GM18499 (cell line): ENCODE results near the gene KLRF2.
"Not testable (repeated sequence)": the region's sequence is repeated elsewhere in the genome, so short reads cannot be mapped to it uniquely, and the experiment has no call there.

ENCODE experiments used
- ATAC-seq: cut with Tn5 transposase; IDR thresholded peaks from one replicate; pipeline ENCODE4 v1.9.1; 2021; ENCODE audit warnings: moderate number of reproducible peaks; ENCODE audit not compliant: insufficient read depth, unreplicated experiment

Gene KLRF2, protein sequence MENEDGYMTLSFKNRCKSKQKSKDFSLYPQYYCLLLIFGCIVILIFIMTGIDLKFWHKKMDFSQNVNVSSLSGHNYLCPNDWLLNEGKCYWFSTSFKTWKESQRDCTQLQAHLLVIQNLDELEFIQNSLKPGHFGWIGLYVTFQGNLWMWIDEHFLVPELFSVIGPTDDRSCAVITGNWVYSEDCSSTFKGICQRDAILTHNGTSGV

DNA sequence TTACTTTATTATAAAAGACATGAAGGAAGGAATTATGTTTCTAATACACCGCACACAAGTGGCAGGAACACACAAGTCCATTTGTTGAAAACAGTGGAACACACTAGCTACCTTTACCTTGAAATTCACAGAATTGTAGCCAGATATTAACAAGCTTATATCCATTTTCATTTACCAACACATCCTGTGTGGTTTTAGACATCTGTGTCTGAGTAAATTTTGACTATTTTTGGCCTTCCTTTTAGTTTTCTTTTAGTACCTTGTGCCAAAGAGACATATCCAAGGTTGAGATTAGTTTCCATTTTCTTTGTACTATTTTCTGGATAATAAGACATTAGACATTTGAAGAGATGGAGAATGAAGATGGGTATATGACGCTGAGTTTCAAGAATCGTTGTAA lies at the start of gene KLRF2:
Gene KLRF2 (plus strand): TSS at position 244 of the 400 bp plus-strand sequence. CDS start 107 bp downstream, at position 351.
- no peak for ATAC-seq

DNA sequence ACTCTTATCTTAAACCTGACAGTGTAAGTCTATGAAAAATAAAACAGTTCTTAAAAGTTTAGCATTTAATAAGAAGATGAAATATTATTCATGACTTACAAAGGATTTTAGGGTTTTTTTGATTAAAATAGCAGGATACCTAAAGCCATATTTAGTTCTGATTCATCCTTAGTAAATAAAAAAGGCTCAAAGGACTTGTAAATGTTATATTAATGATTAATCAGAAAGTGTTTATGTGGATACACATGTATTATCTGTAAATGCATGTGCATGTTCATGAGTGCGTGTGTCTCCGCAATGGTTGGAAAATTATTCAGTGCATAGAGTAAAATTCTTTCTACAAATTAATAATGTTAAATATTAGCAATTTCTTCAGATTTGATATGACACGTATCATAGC lies 49.6 kb upstream of the KLRF2 start:
- no peak for ATAC-seq

DNA sequence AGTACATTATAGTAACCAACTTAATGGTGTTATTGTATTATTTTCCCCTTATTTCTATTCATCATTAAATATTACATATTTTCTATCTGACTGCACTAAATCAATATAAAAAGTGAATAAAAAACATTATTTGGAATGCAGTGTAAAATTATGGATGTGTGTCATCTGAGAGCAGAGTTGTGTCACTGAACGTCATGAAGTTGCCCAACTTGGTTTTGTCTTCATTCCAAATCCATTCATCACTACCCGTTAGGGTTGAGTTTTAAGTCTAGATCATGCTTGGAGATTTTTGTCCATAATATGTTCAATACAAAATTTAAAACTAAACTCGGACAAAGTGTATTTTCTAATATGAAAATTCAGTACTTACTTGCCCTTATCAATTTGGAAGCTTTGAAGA lies 37.9 kb upstream of the KLRF2 start:
- no peak for ATAC-seq

DNA sequence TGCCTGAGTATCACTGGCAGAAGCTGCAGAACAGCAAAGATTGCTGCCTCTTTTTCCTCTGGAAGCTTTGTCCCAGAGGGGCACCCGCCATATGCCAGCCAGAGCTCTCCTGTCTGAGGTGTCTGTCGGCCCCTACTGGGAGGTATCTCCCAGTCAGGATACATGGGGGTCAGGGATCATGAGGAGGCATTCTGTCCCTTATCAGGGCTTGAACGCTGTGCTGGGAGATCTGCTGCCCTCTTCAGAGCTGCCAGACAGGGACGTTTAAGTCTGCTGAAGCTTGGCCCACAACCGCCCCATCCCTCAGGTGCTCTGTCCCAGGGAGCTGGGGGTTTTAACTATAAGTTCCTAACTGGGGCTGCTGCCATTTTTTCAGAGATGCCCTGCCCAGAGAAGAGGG lies 32.4 kb upstream of the KLRF2 start:
- no peak for ATAC-seq

DNA sequence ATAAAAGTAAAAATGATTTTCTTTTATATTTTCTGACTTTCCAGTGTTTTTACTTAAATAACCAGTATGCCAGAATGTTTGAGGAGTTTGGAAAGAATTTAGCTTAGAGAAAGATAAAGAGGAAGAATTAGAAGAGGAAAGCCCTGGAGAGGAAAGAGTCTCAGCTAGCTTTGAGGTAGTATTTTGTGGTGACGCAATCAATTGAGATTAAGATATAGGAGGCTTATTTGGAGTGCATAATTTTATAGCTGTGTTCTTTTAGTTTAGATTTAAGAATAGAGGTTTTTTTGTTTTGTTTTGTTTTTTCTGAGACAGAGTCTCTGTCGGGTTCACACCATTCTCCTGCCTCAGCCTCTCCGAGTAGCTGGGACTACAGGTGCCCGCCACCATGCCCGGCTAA lies 30.2 kb upstream of the KLRF2 start:
- ATAC-seq: no peak

DNA sequence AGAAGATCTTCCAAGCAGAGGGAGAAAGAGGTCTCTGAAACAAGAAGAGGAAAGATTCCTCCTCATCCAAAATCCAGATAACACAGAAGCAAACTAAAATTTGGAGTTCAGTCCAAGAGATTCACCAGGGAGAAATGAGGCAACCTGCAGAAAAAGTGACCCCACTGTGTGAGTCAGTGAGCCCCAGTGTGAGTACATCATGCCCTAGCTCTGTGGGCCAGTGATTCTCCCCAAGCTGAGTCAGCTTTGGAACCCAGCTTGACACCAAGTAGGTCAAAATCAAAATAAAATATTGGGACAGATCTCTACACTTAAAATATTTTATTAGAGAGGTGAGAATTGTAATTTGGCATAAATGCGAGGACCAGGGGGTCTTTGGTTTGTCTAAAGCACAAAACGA lies 29.4 kb upstream of the KLRF2 start:
- ATAC-seq: no peak

DNA sequence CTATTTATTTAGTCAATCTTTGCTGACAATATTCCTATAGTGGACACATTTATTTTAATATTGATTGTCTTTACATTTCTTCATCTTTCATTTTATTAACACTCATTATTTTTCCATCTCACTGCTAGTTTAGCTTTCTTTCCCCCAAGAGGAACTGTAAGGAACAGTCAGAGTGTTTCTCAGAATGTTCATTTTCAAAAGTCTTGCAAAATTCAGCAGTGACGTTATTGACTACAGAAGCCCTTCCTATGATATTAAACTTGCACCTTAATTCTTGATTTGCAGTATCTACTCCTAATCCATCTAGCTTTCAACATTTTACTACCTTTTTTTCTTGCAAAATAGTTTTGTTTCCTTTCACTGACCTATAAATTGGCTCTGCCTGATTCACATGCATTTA lies 25.1 kb upstream of the KLRF2 start:
- ATAC-seq: no peak

DNA sequence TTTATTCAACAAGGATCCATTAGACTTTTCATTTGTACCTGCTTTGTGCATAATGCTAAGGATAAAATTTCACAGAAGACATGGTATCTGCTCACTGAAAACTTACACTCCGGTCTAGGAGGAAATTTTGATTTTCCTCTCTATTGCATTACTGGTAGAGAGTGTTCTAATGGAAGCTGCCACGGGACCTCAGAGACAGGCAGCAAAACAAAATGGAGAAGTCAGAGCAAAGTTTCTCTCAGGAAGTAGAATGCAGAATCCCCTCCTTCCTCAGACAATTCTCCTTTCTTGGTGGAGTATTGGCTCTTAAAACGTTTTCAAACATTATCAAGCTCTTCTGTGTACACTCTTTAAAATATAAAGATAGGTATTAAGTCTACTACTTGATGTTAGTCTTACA lies 24.4 kb upstream of the KLRF2 start:
- ATAC-seq: no peak

DNA sequence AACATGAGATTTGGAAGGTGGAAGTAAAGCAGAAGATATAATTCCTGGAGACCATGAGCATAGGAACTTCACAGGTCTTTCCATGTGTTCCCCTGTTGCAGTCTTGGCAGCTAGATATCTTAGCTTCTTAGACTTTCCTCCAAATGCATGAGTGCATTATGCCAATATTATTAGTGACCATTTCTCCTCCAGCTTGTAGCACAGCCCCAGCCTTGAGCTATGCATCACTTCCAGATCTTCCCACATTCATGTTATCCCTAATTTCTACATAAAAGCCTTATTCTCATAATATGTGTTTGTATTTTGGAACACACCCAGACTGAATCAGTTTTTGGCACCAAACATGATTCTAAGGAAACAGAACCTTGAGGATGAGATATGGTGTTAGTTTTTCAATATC lies 23.2 kb upstream of the KLRF2 start:
- no peak for ATAC-seq

DNA sequence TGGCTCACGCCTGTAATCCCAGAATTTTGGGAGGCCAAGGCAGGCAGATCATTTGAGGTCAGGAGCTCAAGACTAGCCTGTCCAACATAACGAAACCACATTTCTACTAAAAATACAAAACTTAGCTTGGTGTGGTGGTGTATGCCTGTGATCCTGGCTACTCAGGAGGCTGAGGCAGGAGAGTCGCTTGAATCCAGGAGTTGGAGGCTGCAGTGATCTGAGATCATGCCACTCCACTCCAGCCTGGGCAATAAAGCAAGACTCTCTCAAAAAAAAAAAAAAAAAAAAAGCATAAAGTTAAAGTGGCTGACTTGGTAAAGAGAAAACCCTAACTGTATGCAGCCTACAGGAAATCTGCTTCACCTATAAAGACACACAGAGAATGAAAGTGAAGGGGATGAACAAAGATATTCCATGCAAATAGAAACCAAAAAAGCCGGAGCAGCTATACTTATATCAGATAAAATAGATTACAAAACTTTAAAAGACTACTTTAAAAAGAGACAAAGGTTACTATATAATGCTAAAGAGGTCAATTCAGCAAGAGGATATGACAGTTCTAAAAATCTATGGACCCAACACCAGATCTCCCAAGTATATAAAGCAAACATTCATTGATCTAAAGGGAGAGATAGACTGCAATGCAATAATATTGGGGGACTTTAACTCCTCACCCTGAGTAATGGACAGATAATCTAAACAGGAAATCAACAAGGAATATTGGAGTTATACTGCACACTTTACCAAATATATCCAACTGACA lies 16.2 kb upstream of the KLRF2 start:
- ATAC-seq: no peak

DNA sequence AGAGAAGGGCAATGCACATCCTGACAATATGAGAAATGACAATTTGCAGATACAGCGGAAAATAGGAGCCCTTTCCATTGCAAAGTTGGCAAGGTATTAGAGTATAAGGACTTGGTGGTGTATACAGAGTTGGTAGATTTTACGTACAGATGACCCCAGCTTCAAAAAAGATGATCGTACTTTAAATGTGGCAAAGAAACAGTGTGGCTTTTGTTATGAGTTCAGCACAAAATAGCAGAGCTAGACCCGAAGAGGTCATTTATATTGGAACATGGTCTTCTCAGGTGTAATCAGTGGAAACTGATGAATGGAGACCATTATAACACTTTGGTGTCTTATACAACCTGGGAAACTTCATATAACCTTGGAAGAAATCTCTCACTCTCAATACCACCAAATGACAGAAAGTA lies 14.4 kb upstream of the KLRF2 start:
- no peak for ATAC-seq

DNA sequence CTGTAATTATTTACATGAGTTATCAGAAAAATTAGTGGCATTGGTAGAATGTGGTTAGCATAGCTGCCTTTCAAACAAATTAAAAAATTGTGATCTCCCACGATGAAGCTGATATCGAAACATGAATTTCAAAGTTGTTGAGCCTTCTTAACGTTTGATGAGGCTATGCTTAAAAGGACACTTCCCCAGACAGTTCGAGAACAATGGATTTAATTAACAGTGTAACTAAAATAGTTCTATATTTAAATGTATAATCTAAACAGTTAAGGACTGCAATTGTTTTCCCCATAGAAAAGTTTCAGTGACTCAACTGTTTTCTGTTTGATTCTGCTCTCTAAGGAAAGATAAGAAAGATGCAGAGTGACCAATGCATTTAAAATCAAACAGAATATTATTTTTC lies 13.8 kb upstream of the KLRF2 start:
- ATAC-seq: no peak

DNA sequence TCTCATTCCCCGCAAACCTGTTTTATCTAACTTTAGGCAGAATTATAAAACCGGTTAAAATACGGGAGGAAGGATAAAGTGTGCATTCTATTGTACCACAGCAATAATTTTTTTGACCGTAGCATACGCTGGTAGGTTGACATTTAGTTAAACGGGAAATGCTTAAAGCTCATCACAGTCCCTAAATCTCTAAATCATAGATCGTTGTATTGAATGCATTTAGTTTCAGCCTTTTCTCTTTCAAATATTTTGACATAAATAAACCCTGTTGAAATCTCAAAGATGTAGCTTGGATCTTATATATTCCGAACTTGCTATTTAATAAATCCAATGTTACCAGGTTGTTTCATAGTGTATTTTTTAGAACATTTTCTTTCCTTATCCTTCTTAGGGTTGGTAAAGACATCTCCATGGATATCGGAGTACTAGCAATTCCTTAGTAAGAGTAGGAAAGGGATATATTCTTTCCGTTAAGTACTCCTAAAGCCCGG lies 12.9 kb upstream of the KLRF2 start:
- no peak for ATAC-seq

DNA sequence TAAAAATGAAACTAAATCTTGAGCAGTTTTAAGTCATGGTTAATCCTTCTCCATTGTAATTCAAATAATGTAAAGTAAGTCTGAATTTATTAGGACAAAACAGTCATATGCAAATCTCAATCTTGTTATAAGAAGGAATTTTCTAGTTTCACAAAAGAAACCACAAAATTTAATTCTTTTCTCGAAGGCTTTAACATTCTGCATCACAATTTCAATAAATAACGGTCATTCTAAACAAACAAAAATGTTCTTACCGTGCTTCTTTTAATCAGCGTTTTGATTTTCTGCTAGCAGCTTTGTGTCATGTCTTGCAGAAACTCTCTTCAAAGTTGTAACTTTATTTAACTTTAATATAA lies 12.4 kb upstream of the KLRF2 start:
- no peak for ATAC-seq

DNA sequence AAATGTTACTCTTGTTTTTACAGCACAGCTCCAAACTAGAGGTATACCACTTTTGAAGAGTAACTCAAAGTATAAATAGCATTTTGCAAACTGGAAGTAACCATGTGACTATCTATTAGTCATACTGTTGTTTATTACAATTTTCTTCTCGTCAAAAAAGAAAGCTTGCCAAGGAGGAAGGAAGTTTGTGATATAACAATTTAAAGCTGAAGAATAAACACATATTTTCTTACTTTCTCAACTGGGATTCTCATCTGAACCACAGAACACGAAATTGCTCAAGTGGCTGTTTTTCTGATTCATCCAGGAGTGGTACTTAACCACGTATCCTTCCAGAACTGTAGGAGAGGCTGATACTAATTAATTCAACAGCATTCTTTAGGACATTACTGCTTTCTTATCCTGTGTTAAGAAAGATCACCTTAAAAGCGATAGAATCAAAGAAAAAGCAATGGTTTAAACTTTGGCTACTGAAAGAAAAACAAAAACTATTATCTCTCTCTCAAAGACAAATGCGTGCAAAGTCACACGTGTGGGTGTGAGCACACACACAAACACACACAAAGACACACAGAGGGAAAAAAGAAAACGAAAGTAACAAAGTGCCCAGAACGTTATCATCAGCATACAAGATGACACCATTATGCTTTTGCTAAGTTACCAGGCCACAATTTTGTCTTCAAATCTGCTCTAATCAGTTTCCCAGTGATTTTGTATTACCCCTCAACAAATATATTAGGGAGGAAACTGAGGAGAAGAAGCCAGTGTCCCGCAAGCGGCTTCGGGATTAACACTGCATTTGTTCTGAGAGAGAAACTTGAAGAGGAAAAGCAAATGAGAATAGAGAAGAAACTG lies 11.8 kb upstream of the KLRF2 start, which contains the start of gene CLEC2B:
Gene CLEC2B (minus strand): TSS at position 48 of the 855 bp plus-strand sequence.
- ATAC-seq: no peak

DNA sequence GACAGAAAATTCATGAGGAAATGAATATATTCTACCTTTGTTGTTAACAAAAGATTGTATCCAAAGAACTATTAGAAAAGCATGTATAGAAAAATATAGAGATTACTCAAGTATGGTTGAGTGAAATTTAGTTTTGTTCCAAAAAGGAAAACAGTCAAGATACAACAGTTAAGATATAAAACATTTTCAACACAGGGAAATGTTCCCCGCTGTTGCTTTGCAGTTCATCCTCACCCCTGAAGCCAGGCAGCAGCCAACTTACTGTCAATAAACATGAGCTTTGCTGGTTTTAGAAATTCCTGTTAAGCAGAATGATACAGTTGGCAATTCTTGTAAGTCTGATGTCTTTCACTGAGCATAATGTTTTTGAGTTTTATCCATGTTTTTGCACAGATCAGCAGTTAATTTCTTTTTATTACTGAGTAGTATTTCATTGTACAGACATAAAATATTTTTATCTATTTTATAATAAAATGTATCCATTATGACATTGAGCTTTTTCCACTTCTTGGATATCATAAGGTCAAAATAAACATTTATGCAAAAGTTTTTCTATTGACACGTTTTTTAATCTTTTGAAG lies 10.9 kb upstream of the KLRF2 start:
- no peak for ATAC-seq

DNA sequence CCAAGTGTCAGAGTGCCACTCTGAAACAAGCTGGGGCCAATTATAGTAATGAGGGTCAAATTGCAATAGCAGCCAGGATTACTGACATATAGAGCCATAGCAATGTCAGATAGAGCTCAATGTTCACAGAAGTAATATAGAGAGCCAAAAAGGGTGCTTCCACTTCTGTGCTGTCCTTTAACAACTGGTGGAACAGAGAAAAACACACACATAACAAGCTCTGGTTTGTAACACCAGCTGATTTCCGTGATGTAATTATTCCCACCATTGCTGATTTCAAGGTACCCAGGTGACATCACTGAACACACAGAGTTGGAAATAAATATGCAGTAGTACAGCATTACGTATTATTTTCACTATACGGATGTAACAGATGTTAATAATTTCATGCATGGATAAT lies 9.1 kb upstream of the KLRF2 start:
- ATAC-seq: no peak

DNA sequence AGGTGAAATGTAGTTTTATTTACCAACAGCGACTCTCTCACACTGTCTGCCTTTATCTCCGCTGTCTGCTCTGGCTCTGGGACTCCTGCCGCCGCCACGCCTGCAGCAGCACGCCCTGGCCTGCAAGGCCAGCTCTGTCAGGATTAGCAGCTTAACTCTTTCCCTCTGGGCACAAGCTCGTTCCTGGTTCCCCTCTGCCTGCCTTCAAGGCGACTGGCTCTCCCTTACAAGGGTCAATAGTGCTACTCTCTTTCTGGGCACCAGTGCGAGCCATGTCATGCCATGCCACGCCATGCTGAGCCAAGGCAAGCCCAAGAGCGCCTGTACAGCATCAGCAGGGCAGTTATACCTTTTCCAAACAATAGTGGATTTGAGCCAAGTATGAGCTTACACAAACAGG lies 8.5 kb upstream of the KLRF2 start:
- ATAC-seq: no peak

DNA sequence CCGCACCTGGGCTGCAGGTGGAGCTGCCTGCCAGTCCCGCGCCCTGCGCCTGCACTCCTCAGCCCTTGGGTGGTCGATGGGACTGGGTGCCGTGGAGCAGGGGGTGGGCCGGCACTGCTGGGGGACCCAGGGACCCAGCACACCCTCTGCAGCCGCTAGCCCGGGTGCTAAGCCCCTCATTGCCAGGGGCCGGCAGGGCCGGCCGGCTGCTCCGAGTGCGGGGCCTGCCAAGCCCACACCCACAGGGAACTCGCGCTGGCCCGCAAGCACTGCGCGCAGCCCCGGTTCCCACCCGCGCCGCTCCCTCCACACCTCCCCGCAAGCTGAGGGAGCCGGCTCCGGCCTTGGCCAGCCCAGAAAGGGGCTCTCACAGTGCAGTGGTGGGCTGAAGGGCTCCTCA lies 5.2 kb upstream of the KLRF2 start:
- ATAC-seq: not testable (repeated sequence)

DNA sequence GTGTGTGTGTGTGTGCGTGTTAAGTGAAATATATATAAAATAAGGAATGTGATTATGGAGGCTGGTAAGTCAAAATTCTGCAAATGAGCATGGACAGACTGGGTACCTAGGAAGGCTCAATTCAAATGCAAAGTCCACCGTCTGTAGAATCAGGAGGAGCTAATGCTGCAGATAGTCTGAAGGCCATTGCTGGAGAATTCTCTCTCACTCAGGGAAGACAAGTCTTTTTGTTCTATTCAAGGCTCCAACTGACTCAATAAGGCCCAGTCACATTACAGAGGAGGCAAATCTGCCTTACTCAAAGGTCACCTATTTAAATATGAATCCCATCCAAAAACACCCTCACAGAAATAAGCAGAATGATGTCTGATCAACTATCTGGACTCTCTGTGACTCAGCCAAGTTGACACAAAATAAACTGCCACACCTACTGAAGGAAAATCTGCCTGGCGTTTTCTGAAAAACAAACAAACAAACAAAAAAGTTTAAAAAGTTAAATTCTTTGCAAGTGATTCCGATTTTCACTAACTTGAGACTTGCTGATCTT lies 684 bp upstream of the KLRF2 start:
- ATAC-seq: no peak
